Jurkat, Clone E6-1 (cell line): ENCODE results near the gene ZNF185.

ENCODE experiments used
- DNase-seq: peaks from one replicate; pipeline ENCODE4 v3.0.0-alpha.2; 2011; ENCODE audit warnings: low read depth, low spot score
- H3K4me3 ChIP-seq: 2 replicates; pipeline ENCODE4 v1.5.1; 2011; ENCODE audit warnings: mild to moderate bottlenecking, low read length, control low read depth, moderate library complexity

ZNF185 gene

DNA sequence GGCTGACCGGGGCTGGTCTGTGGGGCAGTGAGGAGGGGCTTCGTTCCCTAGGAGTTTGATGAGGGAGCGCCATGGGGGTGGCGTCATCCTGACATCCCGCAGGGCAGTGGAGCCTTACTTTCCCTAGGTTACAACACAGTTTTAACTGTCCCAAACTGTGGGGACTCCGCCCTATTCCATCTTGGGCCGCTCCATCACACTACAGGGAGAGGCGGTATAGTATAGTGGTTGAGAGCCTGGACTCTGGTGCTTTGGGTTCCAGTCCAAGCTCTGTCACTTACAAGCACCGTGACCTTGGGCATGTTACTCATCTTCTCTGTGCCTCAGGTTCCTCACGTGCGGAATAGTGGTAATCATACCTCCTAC is 44.2 kb downstream of the ZNF185 start:
- no peak for DNase-seq
- peak overlapping the region; percentile 60 for H3K4me3 ChIP-seq

DNA sequence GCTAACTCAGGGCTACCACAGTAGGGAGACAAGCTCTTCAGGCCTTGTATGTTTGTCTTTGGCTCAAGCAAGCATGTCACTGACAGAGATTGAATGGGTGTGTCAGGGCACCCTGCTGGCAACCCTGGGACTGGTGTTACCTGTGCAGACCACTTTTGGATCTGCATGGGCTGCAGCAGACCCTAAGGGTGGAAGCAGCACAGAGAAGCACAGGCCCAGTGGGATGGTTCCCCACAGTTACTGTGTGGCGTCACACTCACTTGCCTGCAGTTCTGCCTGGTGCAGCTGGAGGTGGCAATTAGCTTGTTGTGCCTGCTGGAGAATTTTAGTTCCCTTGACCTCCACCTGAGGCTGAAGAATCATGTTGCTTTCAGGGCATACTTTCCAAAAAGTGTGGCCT is 46.0 kb downstream of the ZNF185 start:
- no peak for DNase-seq
- no peak overlapping the region for H3K4me3 ChIP-seq

DNA sequence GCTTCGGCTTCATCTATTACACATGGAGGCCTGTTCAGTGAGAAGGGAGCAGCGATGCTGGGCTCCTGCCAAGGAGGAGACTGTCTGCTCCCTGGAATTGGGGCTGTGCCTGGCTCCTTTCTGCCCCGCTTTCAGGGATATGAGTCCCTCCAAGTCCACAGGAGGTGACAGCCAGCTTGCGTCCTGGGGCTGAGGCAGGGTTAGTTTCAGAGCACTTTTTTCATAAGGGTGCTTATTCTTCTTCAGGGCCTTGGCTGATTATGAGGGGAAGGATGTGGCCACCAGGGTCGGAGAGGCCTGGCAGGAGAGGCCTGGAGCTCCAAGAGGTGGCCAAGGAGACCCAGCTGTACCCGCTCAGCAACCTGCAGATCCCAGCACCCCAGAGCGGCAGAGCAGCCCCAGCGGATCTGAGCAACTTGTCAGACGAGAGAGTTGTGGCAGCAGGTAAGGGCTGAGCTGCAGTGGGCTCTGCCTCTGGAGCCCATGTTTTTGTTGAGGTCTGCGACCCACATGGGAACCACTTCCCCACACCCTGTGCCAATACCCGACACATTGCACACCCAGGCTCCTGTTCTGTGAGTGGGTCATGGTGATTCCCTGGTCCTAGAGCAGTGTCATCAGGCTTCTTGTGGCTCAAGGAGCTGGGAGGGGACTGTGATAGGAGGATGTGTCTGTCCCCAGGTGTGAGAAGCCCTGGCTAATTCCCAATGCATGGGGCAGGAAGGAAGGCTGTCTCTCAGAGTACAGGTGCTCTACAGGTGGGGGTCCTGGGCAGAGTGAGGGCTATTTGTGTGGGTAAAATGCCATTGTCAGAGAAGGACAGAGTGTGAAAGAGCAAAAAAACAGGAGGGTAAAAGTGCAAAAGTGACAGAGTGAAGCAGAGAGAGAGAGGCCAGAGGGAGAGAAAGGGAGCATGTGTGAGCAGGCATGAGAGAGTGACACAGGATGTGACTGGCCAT is 47.4 kb downstream of the ZNF185 start:
- DNase-seq: no peak
- no peak overlapping the region for H3K4me3 ChIP-seq

DNA sequence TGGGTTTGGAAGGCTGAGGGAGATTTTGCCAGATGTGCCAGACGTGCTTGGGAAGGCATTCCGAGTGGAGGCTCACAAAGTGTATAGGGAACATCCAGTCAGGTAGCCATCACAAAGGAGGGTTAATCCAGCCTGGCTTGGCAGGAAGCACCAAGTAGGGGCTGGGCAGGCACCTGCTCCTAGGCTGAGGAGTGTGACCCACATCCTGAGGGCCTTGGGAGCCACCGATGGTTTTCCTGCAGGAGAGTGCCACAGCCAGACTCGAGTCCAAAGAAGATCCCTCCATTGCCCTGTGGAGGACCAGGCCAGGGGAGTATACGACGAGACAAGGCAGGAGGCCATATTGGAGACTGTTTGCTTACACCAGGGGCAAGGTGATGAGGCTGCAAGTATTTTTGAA is 48.8 kb downstream of the ZNF185 start:
- DNase-seq: no peak
- H3K4me3 ChIP-seq: no peak overlapping the region
